ENCODE data around the gene SLX1A. TPM values are rescaled to one million over a fixed set of nuclear protein-coding genes. Genes with fewer than 3 reads are reported as not detected.
"Not testable (repeated sequence)": the region's sequence is repeated elsewhere in the genome, so short reads cannot be mapped to it uniquely, and the experiment has no call there.

SLX1A gene
- total RNA-seq (2021) (37.2 to 77.0 TPM (median 53.2 TPM) in 3 replicates), Bru-seq, nascent RNA (percentile 19 among the genes with signal in this experiment)
- long read RNA-seq, experiment 1, transcript SLX1A-201 (6 exons, 1,091 nt), result major isoform, 54 of 67 reads
- long read RNA-seq, experiment 1, partial matches to known transcripts, result 5 of 67 reads
- long read RNA-seq, experiment 1, other reads (novel, unspliced or antisense), result 8 of 67 reads
- long read RNA-seq, experiment 2, transcript SLX1A-201 (6 exons, 1,091 nt), result major isoform, 36 of 48 reads
- long read RNA-seq, experiment 2, partial matches to known transcripts, result 7 of 48 reads
- long read RNA-seq, experiment 2, other reads (novel, unspliced or antisense), result 4 of 48 reads
- long read RNA-seq, experiment 3, result 0 reads

DNA sequence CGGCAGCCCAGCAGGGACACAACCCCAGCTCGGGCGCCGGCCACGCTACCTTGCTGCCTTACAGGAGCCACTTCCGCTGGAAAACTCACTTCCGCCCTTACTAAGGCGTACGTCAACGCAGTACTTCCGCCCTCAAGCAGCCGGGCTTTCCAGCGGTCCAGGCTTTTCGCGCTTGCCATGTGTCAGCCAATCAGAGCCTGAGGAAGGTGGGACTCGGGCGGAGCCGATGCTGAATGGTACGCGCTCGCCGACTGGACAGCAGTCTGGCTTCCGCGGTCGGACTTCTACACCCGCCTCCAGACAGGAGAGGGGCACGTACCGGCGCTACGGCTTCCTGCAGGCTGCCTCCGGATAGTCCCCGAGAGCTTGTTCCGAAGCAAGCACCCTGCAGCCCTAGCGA, at the start of gene SLX1A, which contains the start of gene BOLA2B:
Gene SLX1A, plus strand, starts transcription at position 261 of the 400 bp plus-strand sequence. CDS start 210 bp downstream, outside the sequence.
Gene BOLA2B, minus strand, starts transcription at position 52 of the 400 bp plus-strand sequence. CDS start 71 bp downstream, outside the sequence.
- DNase-seq (ENCODE audit: low spot score); H3K27ac Mint-ChIP-seq; CTCF ChIA-PET; H3K9me3 Mint-ChIP-seq; POLR2A ChIA-PET; H3K4me1 Mint-ChIP-seq; H3K27me3 Mint-ChIP-seq (ENCODE audit: low read depth); H3K4me3 Mint-ChIP-seq; H3K36me3 Mint-ChIP-seq: not testable (repeated sequence)
- ATAC-seq, result peak; percentile 90

DNA sequence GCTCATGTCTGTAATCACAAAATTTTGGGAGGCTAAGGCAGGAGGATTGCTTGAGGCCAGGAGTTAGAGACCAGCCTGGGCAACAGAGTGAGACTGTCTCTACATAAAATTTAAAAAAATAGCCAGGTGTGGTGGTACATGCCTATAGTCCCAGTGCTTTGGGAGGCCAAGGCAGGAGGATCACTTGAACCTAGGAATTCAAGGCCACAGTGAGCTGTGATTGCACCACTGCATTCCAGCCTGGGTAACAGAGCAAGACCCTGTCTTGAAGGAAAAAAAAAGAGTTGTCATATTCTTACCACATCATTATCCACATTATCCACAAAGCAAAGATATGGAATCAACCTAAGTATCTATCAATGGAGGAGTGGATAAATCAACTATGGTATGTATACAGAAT, 49.7 kb upstream of the SLX1A start:
- no peak overlapping the region for H3K27ac Mint-ChIP-seq
- ATAC-seq (no peak), DNase-seq (ENCODE audit: low spot score) (no peak)
- TF ChIP-seq, protein P1, sequence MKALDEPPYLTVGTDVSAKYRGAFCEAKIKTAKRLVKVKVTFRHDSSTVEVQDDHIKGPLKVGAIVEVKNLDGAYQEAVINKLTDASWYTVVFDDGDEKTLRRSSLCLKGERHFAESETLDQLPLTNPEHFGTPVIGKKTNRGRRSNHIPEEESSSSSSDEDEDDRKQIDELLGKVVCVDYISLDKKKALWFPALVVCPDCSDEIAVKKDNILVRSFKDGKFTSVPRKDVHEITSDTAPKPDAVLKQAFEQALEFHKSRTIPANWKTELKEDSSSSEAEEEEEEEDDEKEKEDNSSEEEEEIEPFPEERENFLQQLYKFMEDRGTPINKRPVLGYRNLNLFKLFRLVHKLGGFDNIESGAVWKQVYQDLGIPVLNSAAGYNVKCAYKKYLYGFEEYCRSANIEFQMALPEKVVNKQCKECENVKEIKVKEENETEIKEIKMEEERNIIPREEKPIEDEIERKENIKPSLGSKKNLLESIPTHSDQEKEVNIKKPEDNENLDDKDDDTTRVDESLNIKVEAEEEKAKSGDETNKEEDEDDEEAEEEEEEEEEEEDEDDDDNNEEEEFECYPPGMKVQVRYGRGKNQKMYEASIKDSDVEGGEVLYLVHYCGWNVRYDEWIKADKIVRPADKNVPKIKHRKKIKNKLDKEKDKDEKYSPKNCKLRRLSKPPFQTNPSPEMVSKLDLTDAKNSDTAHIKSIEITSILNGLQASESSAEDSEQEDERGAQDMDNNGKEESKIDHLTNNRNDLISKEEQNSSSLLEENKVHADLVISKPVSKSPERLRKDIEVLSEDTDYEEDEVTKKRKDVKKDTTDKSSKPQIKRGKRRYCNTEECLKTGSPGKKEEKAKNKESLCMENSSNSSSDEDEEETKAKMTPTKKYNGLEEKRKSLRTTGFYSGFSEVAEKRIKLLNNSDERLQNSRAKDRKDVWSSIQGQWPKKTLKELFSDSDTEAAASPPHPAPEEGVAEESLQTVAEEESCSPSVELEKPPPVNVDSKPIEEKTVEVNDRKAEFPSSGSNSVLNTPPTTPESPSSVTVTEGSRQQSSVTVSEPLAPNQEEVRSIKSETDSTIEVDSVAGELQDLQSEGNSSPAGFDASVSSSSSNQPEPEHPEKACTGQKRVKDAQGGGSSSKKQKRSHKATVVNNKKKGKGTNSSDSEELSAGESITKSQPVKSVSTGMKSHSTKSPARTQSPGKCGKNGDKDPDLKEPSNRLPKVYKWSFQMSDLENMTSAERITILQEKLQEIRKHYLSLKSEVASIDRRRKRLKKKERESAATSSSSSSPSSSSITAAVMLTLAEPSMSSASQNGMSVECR (CRISPR knock-in tag; IDR thresholded peaks at IDR 0.05; ENCODE audit: borderline replicate concordance), result no peak
- CTCF ChIA-PET, result no interaction called here
- no peak overlapping the region for H3K4me3 Mint-ChIP-seq
- POLR2A ChIA-PET, result no interaction called here
- no peaks in the 10 kb centered on the region; the same call in 1 of the 2 replicates for H3K36me3 Mint-ChIP-seq
- H3K27me3 Mint-ChIP-seq (ENCODE audit: low read depth), result peaks cover 12% of the 10 kb centered on the region
- H3K4me1 Mint-ChIP-seq, result no peaks in the 10 kb centered on the region
- H3K9me3 Mint-ChIP-seq, result peaks cover 10% of the 10 kb centered on the region

DNA sequence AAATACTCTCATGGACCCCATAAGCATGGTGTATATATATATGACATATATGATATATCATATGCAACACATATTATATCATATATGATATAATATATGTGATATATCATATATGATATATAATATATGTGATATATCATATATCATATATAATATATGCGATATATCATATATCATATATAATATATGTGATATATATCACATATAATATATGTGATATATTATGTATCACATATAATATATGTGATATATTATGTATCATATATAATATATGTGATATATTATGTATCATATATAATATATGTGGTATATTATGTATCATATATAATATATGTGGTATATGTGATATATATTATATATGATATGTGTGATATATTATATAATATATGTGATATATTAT, 48.8 kb upstream of the SLX1A start:
- ChIA-PET CTCF (no interaction called here), POLR2A (no interaction called here)
- no peak for ATAC-seq
- peaks cover 18% of the 10 kb centered on the region for H3K9me3 Mint-ChIP-seq
- H3K4me3 Mint-ChIP-seq, result no peak overlapping the region
- TF ChIP-seq, protein P2, sequence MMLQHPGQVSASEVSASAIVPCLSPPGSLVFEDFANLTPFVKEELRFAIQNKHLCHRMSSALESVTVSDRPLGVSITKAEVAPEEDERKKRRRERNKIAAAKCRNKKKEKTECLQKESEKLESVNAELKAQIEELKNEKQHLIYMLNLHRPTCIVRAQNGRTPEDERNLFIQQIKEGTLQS (CRISPR knock-in tag; conservative IDR thresholded peaks at IDR 0.05), result no peak
- no peak overlapping the region for H3K27ac Mint-ChIP-seq
- no peaks in the 10 kb centered on the region; the same call in 1 of the 2 replicates for H3K36me3 Mint-ChIP-seq
- DNase-seq (ENCODE audit: low spot score), result no peak
- H3K27me3 Mint-ChIP-seq (ENCODE audit: low read depth), result peaks cover 18% of the 10 kb centered on the region
- no peaks in the 10 kb centered on the region for H3K4me1 Mint-ChIP-seq

DNA sequence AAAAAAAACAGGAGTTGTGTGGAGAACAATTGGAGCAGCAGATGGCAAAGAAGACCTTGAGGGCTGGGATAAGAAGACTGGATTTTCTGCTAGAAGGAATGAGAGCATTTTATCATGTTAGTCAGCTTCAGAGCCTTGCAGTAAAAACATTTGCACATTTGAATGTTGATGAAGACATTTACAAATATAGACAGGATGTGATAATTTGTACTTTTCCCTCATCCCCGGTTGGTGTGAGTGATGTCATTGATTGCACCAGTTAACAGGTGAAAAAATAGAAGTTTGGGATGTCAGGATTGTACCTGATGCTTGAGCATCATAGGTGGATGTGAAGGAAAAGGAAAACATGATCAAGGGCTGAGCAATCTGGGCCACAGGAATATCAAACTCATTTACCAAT, 48.0 kb upstream of the SLX1A start:
- H3K27me3 Mint-ChIP-seq (ENCODE audit: low read depth), result peaks cover 25% of the 10 kb centered on the region
- TF ChIP-seq FOXP1 (CRISPR knock-in tag; IDR thresholded peaks at IDR 0.05; ENCODE audit: borderline replicate concordance) (no peak), ZNF317 (CRISPR knock-in tag; IDR thresholded peaks at IDR 0.05; ENCODE audit: borderline replicate concordance, low read depth) (no peak), ZNF396 (CRISPR knock-in tag; IDR thresholded peaks at IDR 0.05; ENCODE audit: borderline replicate concordance) (no peak), TEAD1 (CRISPR knock-in tag; IDR thresholded peaks at IDR 0.05) (no peak), PRRX2 (CRISPR knock-in tag; IDR thresholded peaks at IDR 0.05) (no peak), CREM (CRISPR knock-in tag; IDR thresholded peaks at IDR 0.05) (no peak), ELF4 (CRISPR knock-in tag; IDR thresholded peaks at IDR 0.05; ENCODE audit: low read depth) (no peak), JAZF1 (CRISPR knock-in tag; IDR thresholded peaks at IDR 0.05) (no peak)
- TF ChIP-seq, protein P3, sequence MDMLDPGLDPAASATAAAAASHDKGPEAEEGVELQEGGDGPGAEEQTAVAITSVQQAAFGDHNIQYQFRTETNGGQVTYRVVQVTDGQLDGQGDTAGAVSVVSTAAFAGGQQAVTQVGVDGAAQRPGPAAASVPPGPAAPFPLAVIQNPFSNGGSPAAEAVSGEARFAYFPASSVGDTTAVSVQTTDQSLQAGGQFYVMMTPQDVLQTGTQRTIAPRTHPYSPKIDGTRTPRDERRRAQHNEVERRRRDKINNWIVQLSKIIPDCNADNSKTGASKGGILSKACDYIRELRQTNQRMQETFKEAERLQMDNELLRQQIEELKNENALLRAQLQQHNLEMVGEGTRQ (CRISPR knock-in tag; IDR thresholded peaks at IDR 0.05), result no peak
- TF ChIP-seq, protein P4, sequence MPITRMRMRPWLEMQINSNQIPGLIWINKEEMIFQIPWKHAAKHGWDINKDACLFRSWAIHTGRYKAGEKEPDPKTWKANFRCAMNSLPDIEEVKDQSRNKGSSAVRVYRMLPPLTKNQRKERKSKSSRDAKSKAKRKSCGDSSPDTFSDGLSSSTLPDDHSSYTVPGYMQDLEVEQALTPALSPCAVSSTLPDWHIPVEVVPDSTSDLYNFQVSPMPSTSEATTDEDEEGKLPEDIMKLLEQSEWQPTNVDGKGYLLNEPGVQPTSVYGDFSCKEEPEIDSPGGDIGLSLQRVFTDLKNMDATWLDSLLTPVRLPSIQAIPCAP (CRISPR knock-in tag; IDR thresholded peaks at IDR 0.05), result no peak
- CTCF ChIA-PET, result interaction anchor here (0.7 kb wide), 1 partner anchor 1201 kb away, joined by 3 read pairs; no protein-coding TSS in a partner anchor
- peaks cover 18% of the 10 kb centered on the region for H3K9me3 Mint-ChIP-seq
- H3K27ac Mint-ChIP-seq, result no peak overlapping the region
- ATAC-seq, result no peak
- no peak for DNase-seq (ENCODE audit: low spot score)
- POLR2A ChIA-PET, result no interaction called here
- no peaks in the 10 kb centered on the region for H3K4me1 Mint-ChIP-seq
- H3K36me3 Mint-ChIP-seq, result no peaks in the 10 kb centered on the region; the same call in 1 of the 2 replicates
- no peak overlapping the region for H3K4me3 Mint-ChIP-seq
